ENCODE results near the gene ASH1L.
A peak's percentile ranks its signal among the peaks of the same experiment; 100 is the strongest.

DNA sequence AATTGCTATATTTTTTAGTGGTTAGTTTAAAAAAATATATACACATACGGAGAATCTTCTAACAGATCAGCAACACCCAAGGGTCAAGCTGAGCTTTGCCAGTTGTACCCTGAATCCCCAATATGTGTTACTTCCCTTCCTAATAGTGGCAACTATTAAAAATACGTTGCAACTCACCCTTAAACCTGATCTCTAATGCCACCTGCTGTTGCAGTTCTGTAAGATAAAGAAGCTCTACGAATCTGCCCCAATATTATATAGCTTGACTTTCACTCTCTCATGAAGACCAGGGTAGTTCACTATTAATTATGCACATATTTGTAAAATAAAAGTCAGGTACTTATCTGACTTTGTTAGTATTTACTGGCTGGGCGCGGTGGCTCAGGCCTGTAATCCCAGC lies 58.4 kb downstream of the ASH1L start:
- TF ChIP-seq BRF1 (IDR thresholded peaks at IDR 0.05; ENCODE audit: borderline replicate concordance, extremely low read depth, insufficient read length) = no peak
- TF ChIP-seq ZNF274 (IDR thresholded peaks at IDR 0.05; ENCODE audit: borderline replicate concordance, low read depth, low read length) = no peak
- no peak for TF ChIP-seq MXI1 (IDR thresholded peaks at IDR 0.05; ENCODE audit: low read depth, low read length)
- TF ChIP-seq BRD9 (IDR thresholded peaks at IDR 0.05; ENCODE audit: low read depth, partially characterized antibody) = no peak
- no peak for TF ChIP-seq KDM2B (CRISPR knock-in tag; IDR thresholded peaks at IDR 0.05)
- no peak for TF ChIP-seq TARDBP (IDR thresholded peaks at IDR 0.05)
- TF ChIP-seq JUND (IDR thresholded peaks at IDR 0.05; ENCODE audit: borderline replicate concordance, low read depth, low read length) = no peak
- no peak for TF ChIP-seq JUND (tag; IDR thresholded peaks at IDR 0.05; ENCODE audit: borderline replicate concordance, low read depth, low read length)
- TF ChIP-seq, protein P1, sequence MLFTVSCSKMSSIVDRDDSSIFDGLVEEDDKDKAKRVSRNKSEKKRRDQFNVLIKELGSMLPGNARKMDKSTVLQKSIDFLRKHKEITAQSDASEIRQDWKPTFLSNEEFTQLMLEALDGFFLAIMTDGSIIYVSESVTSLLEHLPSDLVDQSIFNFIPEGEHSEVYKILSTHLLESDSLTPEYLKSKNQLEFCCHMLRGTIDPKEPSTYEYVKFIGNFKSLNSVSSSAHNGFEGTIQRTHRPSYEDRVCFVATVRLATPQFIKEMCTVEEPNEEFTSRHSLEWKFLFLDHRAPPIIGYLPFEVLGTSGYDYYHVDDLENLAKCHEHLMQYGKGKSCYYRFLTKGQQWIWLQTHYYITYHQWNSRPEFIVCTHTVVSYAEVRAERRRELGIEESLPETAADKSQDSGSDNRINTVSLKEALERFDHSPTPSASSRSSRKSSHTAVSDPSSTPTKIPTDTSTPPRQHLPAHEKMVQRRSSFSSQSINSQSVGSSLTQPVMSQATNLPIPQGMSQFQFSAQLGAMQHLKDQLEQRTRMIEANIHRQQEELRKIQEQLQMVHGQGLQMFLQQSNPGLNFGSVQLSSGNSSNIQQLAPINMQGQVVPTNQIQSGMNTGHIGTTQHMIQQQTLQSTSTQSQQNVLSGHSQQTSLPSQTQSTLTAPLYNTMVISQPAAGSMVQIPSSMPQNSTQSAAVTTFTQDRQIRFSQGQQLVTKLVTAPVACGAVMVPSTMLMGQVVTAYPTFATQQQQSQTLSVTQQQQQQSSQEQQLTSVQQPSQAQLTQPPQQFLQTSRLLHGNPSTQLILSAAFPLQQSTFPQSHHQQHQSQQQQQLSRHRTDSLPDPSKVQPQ (CRISPR knock-in tag; IDR thresholded peaks at IDR 0.05; ENCODE audit: borderline replicate concordance) = no peak
- TF ChIP-seq RAD21 (CRISPR knock-in tag; conservative IDR thresholded peaks at IDR 0.05 in 1 of 2, IDR thresholded peaks at IDR 0.05 in 1 of 2) = peak in 1 of 2 experiments; percentile 52; a peak in 2 of 4 replicates
- TF ChIP-seq, protein P2, sequence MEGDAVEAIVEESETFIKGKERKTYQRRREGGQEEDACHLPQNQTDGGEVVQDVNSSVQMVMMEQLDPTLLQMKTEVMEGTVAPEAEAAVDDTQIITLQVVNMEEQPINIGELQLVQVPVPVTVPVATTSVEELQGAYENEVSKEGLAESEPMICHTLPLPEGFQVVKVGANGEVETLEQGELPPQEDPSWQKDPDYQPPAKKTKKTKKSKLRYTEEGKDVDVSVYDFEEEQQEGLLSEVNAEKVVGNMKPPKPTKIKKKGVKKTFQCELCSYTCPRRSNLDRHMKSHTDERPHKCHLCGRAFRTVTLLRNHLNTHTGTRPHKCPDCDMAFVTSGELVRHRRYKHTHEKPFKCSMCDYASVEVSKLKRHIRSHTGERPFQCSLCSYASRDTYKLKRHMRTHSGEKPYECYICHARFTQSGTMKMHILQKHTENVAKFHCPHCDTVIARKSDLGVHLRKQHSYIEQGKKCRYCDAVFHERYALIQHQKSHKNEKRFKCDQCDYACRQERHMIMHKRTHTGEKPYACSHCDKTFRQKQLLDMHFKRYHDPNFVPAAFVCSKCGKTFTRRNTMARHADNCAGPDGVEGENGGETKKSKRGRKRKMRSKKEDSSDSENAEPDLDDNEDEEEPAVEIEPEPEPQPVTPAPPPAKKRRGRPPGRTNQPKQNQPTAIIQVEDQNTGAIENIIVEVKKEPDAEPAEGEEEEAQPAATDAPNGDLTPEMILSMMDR (IDR thresholded peaks at IDR 0.05 in 2 of 3, conservative IDR thresholded peaks at IDR 0.05 in 1 of 3; ENCODE audit: insufficient read depth in 2 of 3, low read depth in 1 of 3, low read length in 3 of 3) = peak in 2 of 3 experiments; percentile 32 to 56; a peak in 3 of 6 replicates
- no peak for TF ChIP-seq SUPT5H (IDR thresholded peaks at IDR 0.05)
- TF ChIP-seq SP1 (CRISPR knock-in tag; IDR thresholded peaks at IDR 0.05) = no peak
- no peak for TF ChIP-seq ZFPM2 (CRISPR knock-in tag; IDR thresholded peaks at IDR 0.05)
